K562 (cell line): ENCODE results near the gene CPED1. TPM values are rescaled to one million over a fixed set of nuclear protein-coding genes. Genes with fewer than 3 reads are reported as not detected.
A peak's percentile ranks its signal among the peaks of the same experiment; 100 is the strongest.

ENCODE experiments used
- ARID2 ChIP-seq: fragments of 450-650 bp; IDR thresholded peaks from 2 replicates; pipeline ENCODE4 v1.6.1; 2017; ENCODE audit warnings: antibody characterized with exemption, mild to moderate bottlenecking
- BRD9 ChIP-seq: fragments of 450-650 bp; IDR thresholded peaks from 2 replicates; pipeline ENCODE4 v1.6.1; 2018; ENCODE audit warnings: low read depth; ENCODE audit not compliant: partially characterized antibody
- CXXC5 ChIP-seq: fragments of 250-450 bp; sonication (Bioruptor Pico); IDR thresholded peaks from 2 replicates; pipeline ENCODE4 v1.8.0; 2022; ENCODE audit warnings: inconsistent platforms, mild to moderate bottlenecking, moderate library complexity
- GATAD2A ChIP-seq: fragments of 450-650 bp; IDR thresholded peaks from 2 replicates; pipeline ENCODE4 v1.6.1; 2017
- HNRNPH1 ChIP-seq: fragments of 200-400 bp; formaldehyde crosslinking; optimal IDR thresholded peaks from 2 replicates; pipeline ENCODE3; 2017; ENCODE audit warnings: low read depth, mild to moderate bottlenecking, low read length, moderate library complexity
- L3MBTL2 ChIP-seq: fragments of 450-650 bp; IDR thresholded peaks from 2 replicates; pipeline ENCODE4 v1.6.1; 2016; ENCODE audit warnings: mild to moderate bottlenecking, moderate library complexity
- MAFK ChIP-seq: IDR thresholded peaks from 2 replicates; pipeline ENCODE4 v1.6.1; 2011; ENCODE audit warnings: low read length, improper control_type of control experiment
- NFIX ChIP-seq: fragments of 250-450 bp; sonication (Bioruptor Pico); IDR thresholded peaks from 2 replicates; pipeline ENCODE4 v1.4.0; 2020; ENCODE audit warnings: low read depth, mild to moderate bottlenecking, moderate library complexity
- PCBP1 ChIP-seq: fragments of 200-400 bp; formaldehyde crosslinking; IDR thresholded peaks from 2 replicates; pipeline ENCODE4 v1.6.1; 2018; ENCODE audit warnings: mild to moderate bottlenecking, low read depth, low read length; ENCODE audit not compliant: poor library complexity, severe bottlenecking
- RAD21 ChIP-seq, 2 experiments: fragments of 250-450 bp in 1 of 2; fragments of 450-650 bp in 1 of 2; sonication (Bioruptor Pico) in 1 of 2; formaldehyde crosslinking in 1 of 2; IDR thresholded peaks in 1 of 2; conservative IDR thresholded peaks in 1 of 2; 2 replicates each; pipeline versions ENCODE4 v1.4.0 to v1.8.0; 2020 to 2022; ENCODE audit warnings: mild to moderate bottlenecking in 2 of 2, moderate library complexity in 1 of 2
- SIN3A ChIP-seq, 2 experiments: fragments of 150-350 bp in 1 of 2; IDR thresholded peaks; 2 replicates each; pipeline ENCODE4 v1.6.1; 2011 to 2016; ENCODE audit warnings: borderline replicate concordance in 2 of 2, low read depth in 2 of 2, low read length in 2 of 2, mild to moderate bottlenecking in 2 of 2, moderate library complexity in 2 of 2; ENCODE audit not compliant: control insufficient read depth in 1 of 2
- SMAD2 ChIP-seq: fragments of 150-350 bp; IDR thresholded peaks from 2 replicates; pipeline ENCODE4 v1.6.1; 2014; ENCODE audit warnings: low read depth, mild to moderate bottlenecking, low read length
- TCF7L2 ChIP-seq: fragments of 150-350 bp; IDR thresholded peaks from 2 replicates; pipeline ENCODE4 v1.6.1; 2016; ENCODE audit warnings: low read depth, mild to moderate bottlenecking, low read length, moderate library complexity
- ZNF134 ChIP-seq: fragments of 250-450 bp; sonication (Bioruptor Pico); conservative IDR thresholded peaks from 2 replicates; pipeline ENCODE4 v1.4.0; 2020
- ZNF695 ChIP-seq: fragments of 450-650 bp; formaldehyde crosslinking; IDR thresholded peaks from 2 replicates; pipeline ENCODE4 v1.4.0; 2020; ENCODE audit warnings: mild to moderate bottlenecking, moderate library complexity
- polyA plus RNA-seq, 8 experiments: library from polyadenylated mRNA; depleted of rRNA in 4 of 8; stranded (reverse) in 5 of 8; unstranded in 3 of 8; fragments of >200 nt; fragmentation: Nextera tagmentation in 2 of 8; fragmentation: Illumina TruSeq in 1 of 8; extraction: Ambion mirVana in 2 of 8; extraction: Trizol in 1 of 8; gene quantifications; 2 replicates each; pipeline versions ENCODE4 v1.2.1 to v1.2.3, GENCODE V29; 2011 to 2014; ENCODE audit warnings: inconsistent platforms in 1 of 8, missing spikeins in 1 of 8
- total RNA-seq, 7 experiments: library from RNA; depleted of rRNA in 6 of 7; stranded (reverse); fragments of >200 nt in 6 of 7; fragmentation: Illumina TruSeq in 2 of 7; extraction: Trizol in 2 of 7; gene quantifications; 2 replicates each; pipeline versions ENCODE4 v1.2.1 to v1.2.3, GENCODE V29; 2011 to 2021; ENCODE audit warnings: low replicate concordance in 1 of 7
- TF ChIP-seq, protein P1 (sequence below): fragments of 200-800 bp; sonication (Bioruptor generic); IDR thresholded peaks from 2 replicates; pipeline ENCODE4 v1.6.1; 2016; ENCODE audit warnings: missing genetic modification characterization, missing compliant biosample characterization
- TF ChIP-seq, protein P2 (sequence below): fragments of 250-450 bp; sonication (Bioruptor Pico); IDR thresholded peaks from 2 replicates; pipeline ENCODE4 v1.5.0; 2021; ENCODE audit warnings: mild to moderate bottlenecking, borderline replicate concordance
- TF ChIP-seq, protein P3 (sequence below): fragments of 450-650 bp; IDR thresholded peaks from 2 replicates; pipeline ENCODE4 v1.6.1; 2016; ENCODE audit warnings: low read depth, mild to moderate bottlenecking, moderate library complexity
- TF ChIP-seq, protein P4 (sequence below): fragments of 450-650 bp; formaldehyde crosslinking; conservative IDR thresholded peaks from 2 replicates; pipeline ENCODE4 v1.4.0; 2022; ENCODE audit warnings: mild to moderate bottlenecking, missing genetic modification characterization

CPED1 gene
- total and polyA plus RNA-seq, 9 of the 15 experiments (the other 6 are each of a cell fraction or from before 2014, with no cell fraction given), result 195 to 393 (median 290) TPM

DNA sequence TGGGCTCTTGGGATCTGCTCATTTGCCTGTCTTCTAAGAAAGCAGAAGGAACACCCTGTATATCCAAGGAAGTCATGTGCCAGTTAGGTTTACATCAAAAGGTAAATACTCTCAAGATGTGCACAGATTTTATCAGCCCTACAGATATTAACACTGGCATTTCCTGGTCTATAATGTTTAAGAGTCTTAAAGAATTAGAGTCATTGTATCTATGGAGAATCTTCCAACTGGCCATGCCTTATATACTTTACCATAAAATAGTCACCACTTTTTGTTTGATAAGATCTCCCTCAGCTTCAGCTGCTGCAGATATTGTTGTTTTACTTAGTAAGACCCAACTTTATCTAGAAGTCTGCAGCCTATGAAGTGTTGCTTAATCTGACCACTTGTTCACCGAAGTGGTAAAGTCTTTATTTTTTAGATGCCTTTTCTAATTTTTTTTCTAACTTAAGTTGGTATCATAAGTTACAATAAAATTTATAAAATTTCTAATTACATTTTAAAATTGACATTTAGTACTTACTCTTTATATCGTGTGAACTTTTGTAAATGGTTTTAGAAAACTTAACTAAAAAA is 58.5 kb downstream of the CPED1 start (continued):
- TF ChIP-seq BRD9, result no peak
- no peak for TF ChIP-seq SMAD2
- TF ChIP-seq PCBP1, result no peak
- no peak for TF ChIP-seq GATAD2A
- TF ChIP-seq TCF7L2, result no peak
- TF ChIP-seq, protein P1, sequence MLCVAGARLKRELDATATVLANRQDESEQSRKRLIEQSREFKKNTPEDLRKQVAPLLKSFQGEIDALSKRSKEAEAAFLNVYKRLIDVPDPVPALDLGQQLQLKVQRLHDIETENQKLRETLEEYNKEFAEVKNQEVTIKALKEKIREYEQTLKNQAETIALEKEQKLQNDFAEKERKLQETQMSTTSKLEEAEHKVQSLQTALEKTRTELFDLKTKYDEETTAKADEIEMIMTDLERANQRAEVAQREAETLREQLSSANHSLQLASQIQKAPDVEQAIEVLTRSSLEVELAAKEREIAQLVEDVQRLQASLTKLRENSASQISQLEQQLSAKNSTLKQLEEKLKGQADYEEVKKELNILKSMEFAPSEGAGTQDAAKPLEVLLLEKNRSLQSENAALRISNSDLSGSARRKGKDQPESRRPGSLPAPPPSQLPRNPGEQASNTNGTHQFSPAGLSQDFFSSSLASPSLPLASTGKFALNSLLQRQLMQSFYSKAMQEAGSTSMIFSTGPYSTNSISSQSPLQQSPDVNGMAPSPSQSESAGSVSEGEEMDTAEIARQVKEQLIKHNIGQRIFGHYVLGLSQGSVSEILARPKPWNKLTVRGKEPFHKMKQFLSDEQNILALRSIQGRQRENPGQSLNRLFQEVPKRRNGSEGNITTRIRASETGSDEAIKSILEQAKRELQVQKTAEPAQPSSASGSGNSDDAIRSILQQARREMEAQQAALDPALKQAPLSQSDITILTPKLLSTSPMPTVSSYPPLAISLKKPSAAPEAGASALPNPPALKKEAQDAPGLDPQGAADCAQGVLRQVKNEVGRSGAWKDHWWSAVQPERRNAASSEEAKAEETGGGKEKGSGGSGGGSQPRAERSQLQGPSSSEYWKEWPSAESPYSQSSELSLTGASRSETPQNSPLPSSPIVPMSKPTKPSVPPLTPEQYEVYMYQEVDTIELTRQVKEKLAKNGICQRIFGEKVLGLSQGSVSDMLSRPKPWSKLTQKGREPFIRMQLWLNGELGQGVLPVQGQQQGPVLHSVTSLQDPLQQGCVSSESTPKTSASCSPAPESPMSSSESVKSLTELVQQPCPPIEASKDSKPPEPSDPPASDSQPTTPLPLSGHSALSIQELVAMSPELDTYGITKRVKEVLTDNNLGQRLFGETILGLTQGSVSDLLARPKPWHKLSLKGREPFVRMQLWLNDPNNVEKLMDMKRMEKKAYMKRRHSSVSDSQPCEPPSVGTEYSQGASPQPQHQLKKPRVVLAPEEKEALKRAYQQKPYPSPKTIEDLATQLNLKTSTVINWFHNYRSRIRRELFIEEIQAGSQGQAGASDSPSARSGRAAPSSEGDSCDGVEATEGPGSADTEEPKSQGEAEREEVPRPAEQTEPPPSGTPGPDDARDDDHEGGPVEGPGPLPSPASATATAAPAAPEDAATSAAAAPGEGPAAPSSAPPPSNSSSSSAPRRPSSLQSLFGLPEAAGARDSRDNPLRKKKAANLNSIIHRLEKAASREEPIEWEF (CRISPR knock-in tag), result no peak
- no peak for TF ChIP-seq NFIX (CRISPR knock-in tag)
- TF ChIP-seq, protein P2, sequence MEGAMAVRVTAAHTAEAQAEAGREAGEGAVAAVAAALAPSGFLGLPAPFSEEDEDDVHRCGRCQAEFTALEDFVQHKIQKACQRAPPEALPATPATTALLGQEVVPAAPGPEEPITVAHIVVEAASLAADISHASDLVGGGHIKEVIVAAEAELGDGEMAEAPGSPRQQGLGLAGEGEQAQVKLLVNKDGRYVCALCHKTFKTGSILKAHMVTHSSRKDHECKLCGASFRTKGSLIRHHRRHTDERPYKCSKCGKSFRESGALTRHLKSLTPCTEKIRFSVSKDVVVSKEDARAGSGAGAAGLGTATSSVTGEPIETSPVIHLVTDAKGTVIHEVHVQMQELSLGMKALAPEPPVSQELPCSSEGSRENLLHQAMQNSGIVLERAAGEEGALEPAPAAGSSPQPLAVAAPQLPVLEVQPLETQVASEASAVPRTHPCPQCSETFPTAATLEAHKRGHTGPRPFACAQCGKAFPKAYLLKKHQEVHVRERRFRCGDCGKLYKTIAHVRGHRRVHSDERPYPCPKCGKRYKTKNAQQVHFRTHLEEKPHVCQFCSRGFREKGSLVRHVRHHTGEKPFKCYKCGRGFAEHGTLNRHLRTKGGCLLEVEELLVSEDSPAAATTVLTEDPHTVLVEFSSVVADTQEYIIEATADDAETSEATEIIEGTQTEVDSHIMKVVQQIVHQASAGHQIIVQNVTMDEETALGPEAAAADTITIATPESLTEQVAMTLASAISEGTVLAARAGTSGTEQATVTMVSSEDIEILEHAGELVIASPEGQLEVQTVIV (CRISPR knock-in tag), result no peak
- TF ChIP-seq, protein P3, sequence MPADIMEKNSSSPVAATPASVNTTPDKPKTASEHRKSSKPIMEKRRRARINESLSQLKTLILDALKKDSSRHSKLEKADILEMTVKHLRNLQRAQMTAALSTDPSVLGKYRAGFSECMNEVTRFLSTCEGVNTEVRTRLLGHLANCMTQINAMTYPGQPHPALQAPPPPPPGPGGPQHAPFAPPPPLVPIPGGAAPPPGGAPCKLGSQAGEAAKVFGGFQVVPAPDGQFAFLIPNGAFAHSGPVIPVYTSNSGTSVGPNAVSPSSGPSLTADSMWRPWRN, result peak; percentile 70; the same call in 1 of the 2 replicates
- no peak for TF ChIP-seq MAFK
- no peak for TF ChIP-seq SIN3A (IDR thresholded peaks at IDR 0.05; ENCODE audit: borderline replicate concordance in 2 of 2, control insufficient read depth in 1 of 2, low read depth in 2 of 2, low read length in 2 of 2)
- peak in 1 of 2 experiments; percentile 20; a peak in 1 of 4 replicates for TF ChIP-seq RAD21 (CRISPR knock-in tag; conservative IDR thresholded peaks at IDR 0.05 in 1 of 2, IDR thresholded peaks at IDR 0.05 in 1 of 2)
- no peak for TF ChIP-seq HNRNPH1
- TF ChIP-seq, protein P4, sequence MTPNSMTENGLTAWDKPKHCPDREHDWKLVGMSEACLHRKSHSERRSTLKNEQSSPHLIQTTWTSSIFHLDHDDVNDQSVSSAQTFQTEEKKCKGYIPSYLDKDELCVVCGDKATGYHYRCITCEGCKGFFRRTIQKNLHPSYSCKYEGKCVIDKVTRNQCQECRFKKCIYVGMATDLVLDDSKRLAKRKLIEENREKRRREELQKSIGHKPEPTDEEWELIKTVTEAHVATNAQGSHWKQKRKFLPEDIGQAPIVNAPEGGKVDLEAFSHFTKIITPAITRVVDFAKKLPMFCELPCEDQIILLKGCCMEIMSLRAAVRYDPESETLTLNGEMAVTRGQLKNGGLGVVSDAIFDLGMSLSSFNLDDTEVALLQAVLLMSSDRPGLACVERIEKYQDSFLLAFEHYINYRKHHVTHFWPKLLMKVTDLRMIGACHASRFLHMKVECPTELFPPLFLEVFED (CRISPR knock-in tag), result no peak
- no peak for TF ChIP-seq ZNF695
- no peak; the same call in 1 of the 2 replicates for TF ChIP-seq L3MBTL2
- peak; percentile 57 for TF ChIP-seq CXXC5 (CRISPR knock-in tag)
- no peak for TF ChIP-seq ARID2
- TF ChIP-seq ZNF134 (CRISPR knock-in tag), result no peak
